Stimulated activated CD8-positive, alpha-beta memory T cell treated with anti-CD3 and anti-CD28 coated beads, Interleukin-12 subunit alpha, Interleukin-12 subunit beta, amount 100 ng/mL, for 1 hour (primary cell): ENCODE data around the gene ARL4D.
"Not testable (repeated sequence)": the region's sequence is repeated elsewhere in the genome, so short reads cannot be mapped to it uniquely, and the experiment has no call there.

ENCODE experiments used
- DNase-seq: peaks from one replicate; pipeline ENCODE4 v3.0.0-alpha.2; 2020; ENCODE audit warnings: low read depth

Gene ARL4D

GRCh38 chr17:43369986-43370385 is 28.8 kb upstream of the ARL4D start:
- no peak for DNase-seq

GRCh38 chr17:43371227-43371821 is 27.5 kb upstream of the ARL4D start:
- no peak for DNase-seq

- no peak for DNase-seq
These were observed 26.4 kb upstream of the ARL4D start for GRCh38 chr17:43372273-43372911.

GRCh38 chr17:43373356-43373755 is 25.4 kb upstream of the ARL4D start:
- DNase-seq, result no peak

GRCh38 chr17:43375915-43376314 is 22.9 kb upstream of the ARL4D start:
- not testable (repeated sequence) for DNase-seq

- DNase-seq, result no peak
These were observed 21.6 kb upstream of the ARL4D start for GRCh38 chr17:43377056-43377810.

GRCh38 chr17:43378766-43379165 is 20.0 kb upstream of the ARL4D start:
- DNase-seq, result no peak

GRCh38 chr17:43380307-43380706 is 18.5 kb upstream of the ARL4D start:
- DNase-seq, result no peak

GRCh38 chr17:43381204-43381603 is 17.6 kb upstream of the ARL4D start:
- DNase-seq, result no peak

- no peak for DNase-seq
These were observed 17.2 kb upstream of the ARL4D start for GRCh38 chr17:43381621-43382020.

GRCh38 chr17:43382776-43383175 is 16.0 kb upstream of the ARL4D start:
- DNase-seq, result no peak

GRCh38 chr17:43383372-43383771 is 15.4 kb upstream of the ARL4D start:
- DNase-seq, result no peak

- DNase-seq, result no peak
These were observed 14.8 kb upstream of the ARL4D start for GRCh38 chr17:43383826-43384475.

- DNase-seq, result no peak
These were observed 14.3 kb upstream of the ARL4D start for GRCh38 chr17:43384476-43384862.

GRCh38 chr17:43385046-43385831 is 13.6 kb upstream of the ARL4D start:
- DNase-seq, result no peak

- peak; percentile 76 for DNase-seq
These were observed 10.3 kb upstream of the ARL4D start for GRCh38 chr17:43388359-43389045.

GRCh38 chr17:43389046-43389947 is 9.5 kb upstream of the ARL4D start:
- DNase-seq, result peak; percentile 67

GRCh38 chr17:43392397-43392796 is 6.4 kb upstream of the ARL4D start:
- DNase-seq, result no peak

GRCh38 chr17:43393944-43394482 is 4.8 kb upstream of the ARL4D start:
- peak; percentile 88 for DNase-seq

- DNase-seq, result not testable (repeated sequence)
These were observed 4.1 kb upstream of the ARL4D start for GRCh38 chr17:43394696-43395095.
